IMR-90 (cell line): ENCODE measurements around the gene NIPAL3. TPM values are rescaled to one million over a fixed set of nuclear protein-coding genes. Genes with fewer than 3 reads are reported as not detected.

Experiments used
- ATAC-seq: fragments of 200-7000 bp; cut with Tn5 transposase; 2 replicates; pipeline ENCODE4 v1.9.1; 2020; ENCODE audit warnings: low read depth, mild to moderate bottlenecking, moderate library complexity
- BruUV-seq: library from RNA; stranded (reverse); fragments of 400-500 nt; replicated peaks from 2 replicates; lab custom pipeline; 2021; lab: Mats Ljungman, UMichigan
- CTCF ChIA-PET: fragments of 300-600 bp; formaldehyde crosslinking; extraction: SDS; loops from one replicate; lab custom pipeline; 2021; ENCODE audit warnings: antibody characterized with exemption; lab: Yijun Ruan, JAX
- POLR2A ChIA-PET: fragments of 300-600 bp; sonication (Branson Sonifier 250); formaldehyde crosslinking; loops from one replicate; lab custom pipeline; 2022; ENCODE audit warnings: antibody characterized with exemption; ENCODE audit not compliant: unreplicated experiment; lab: Charles Lee
- DNase-seq: peaks from one replicate; pipeline ENCODE4 v3.0.0; 2013
- H2AFZ ChIP-seq: replicated peaks from 2 replicates; pipeline ENCODE3; 2013; ENCODE audit warnings: low read length, mild to moderate bottlenecking; ENCODE audit not compliant: poor library complexity
- H2AK5ac ChIP-seq: 2 replicates; pipeline ENCODE4 v1.6.1; 2013; ENCODE audit warnings: low read depth, low read length, inconsistent platforms
- H2AK9ac ChIP-seq: replicated peaks from 2 replicates; pipeline ENCODE3; 2013; ENCODE audit warnings: mild to moderate bottlenecking, low read depth, low read length, moderate library complexity; ENCODE audit not compliant: poor library complexity
- H2BK120ac ChIP-seq: 2 replicates; pipeline ENCODE4 v1.6.1; 2013; ENCODE audit warnings: low read depth, low read length, inconsistent platforms
- H2BK15ac ChIP-seq: 3 replicates; pipeline ENCODE4 v1.6.1; 2013; ENCODE audit warnings: low read depth, low read length, inconsistent platforms
- H2BK20ac ChIP-seq: 2 replicates; pipeline ENCODE4 v1.6.1; 2013; ENCODE audit warnings: low read depth, mild to moderate bottlenecking, inconsistent platforms, low read length, moderate library complexity
- H2BK5ac ChIP-seq: 2 replicates; pipeline ENCODE4 v1.6.1; 2013; ENCODE audit warnings: mild to moderate bottlenecking, low read depth, low read length, inconsistent platforms; ENCODE audit not compliant: poor library complexity, severe bottlenecking
- H3K14ac ChIP-seq: replicated peaks from 2 replicates; pipeline ENCODE4 v1.6.1; 2013; ENCODE audit warnings: low read depth, low read length, inconsistent platforms
- H3K18ac ChIP-seq: 2 replicates; pipeline ENCODE4 v1.6.1; 2013; ENCODE audit warnings: low read depth, low read length, control low read depth
- H3K23ac ChIP-seq: 2 replicates; pipeline ENCODE4 v1.6.1; 2013; ENCODE audit warnings: low read depth, low read length, inconsistent platforms
- H3K27ac ChIP-seq: 2 replicates; pipeline ENCODE4 v1.5.1; 2013; ENCODE audit warnings: mild to moderate bottlenecking, control low read depth, low read length; ENCODE audit not compliant: insufficient read depth
- H3K27me3 ChIP-seq: 2 replicates; pipeline ENCODE4 v1.6.1; 2013; ENCODE audit warnings: low read length; ENCODE audit not compliant: control insufficient read depth, insufficient read depth
- H3K36me3 ChIP-seq: 2 replicates; pipeline ENCODE4 v1.6.1; 2013; ENCODE audit warnings: low read length, mixed read lengths; ENCODE audit not compliant: control insufficient read depth, insufficient read depth
- H3K4ac ChIP-seq: 2 replicates; pipeline ENCODE4 v1.6.1; 2013; ENCODE audit warnings: low read depth, low read length, inconsistent platforms
- H3K4me1 ChIP-seq: 2 replicates; pipeline ENCODE4 v1.6.1; 2013; ENCODE audit warnings: low read length, mixed read lengths; ENCODE audit not compliant: control insufficient read depth, insufficient read depth
- H3K4me2 ChIP-seq: 2 replicates; pipeline ENCODE4 v1.6.1; 2013; ENCODE audit warnings: low read depth, mild to moderate bottlenecking, control low read depth, low read length, moderate library complexity
- H3K4me3 ChIP-seq: 2 replicates; pipeline ENCODE4 v1.5.1; 2013; ENCODE audit warnings: low read depth, mild to moderate bottlenecking, control low read depth, low read length, moderate library complexity; ENCODE audit not compliant: insufficient read depth
- H3K56ac ChIP-seq: 2 replicates; pipeline ENCODE4 v1.6.1; 2013; ENCODE audit warnings: low read length, inconsistent platforms; ENCODE audit not compliant: insufficient read depth; ENCODE audit errors: extremely low read depth
- H3K79me1 ChIP-seq, 2 experiments: 2 replicates each; pipeline ENCODE4 v1.6.1; 2013; ENCODE audit warnings: low read length in 2 of 2, inconsistent platforms in 1 of 2, low read depth in 1 of 2
- H3K9ac ChIP-seq: 2 replicates; pipeline ENCODE4 v1.6.1; 2013; ENCODE audit warnings: low read depth, low read length, control low read depth
- H3K9me1 ChIP-seq: 2 replicates; pipeline ENCODE4 v1.6.1; 2013; ENCODE audit warnings: low read length, inconsistent platforms; ENCODE audit not compliant: insufficient read depth
- H3K9me3 ChIP-seq: 2 replicates; pipeline ENCODE4 v1.6.1; 2013; ENCODE audit warnings: low read length; ENCODE audit not compliant: control insufficient read depth, insufficient read depth
- H4K20me1 ChIP-seq: 2 replicates; pipeline ENCODE4 v1.6.1; 2013; ENCODE audit warnings: low read length, inconsistent platforms; ENCODE audit not compliant: insufficient read depth
- H4K5ac ChIP-seq: 2 replicates; pipeline ENCODE4 v1.6.1; 2013; ENCODE audit warnings: mild to moderate bottlenecking, low read depth, low read length, control low read depth
- H4K8ac ChIP-seq, 2 experiments: 2 replicates each; pipeline ENCODE4 v1.6.1; 2013; ENCODE audit warnings: low read depth in 2 of 2, low read length in 2 of 2, control low read depth in 1 of 2, inconsistent platforms in 1 of 2
- H4K91ac ChIP-seq: 2 replicates; pipeline ENCODE4 v1.6.1; 2013; ENCODE audit warnings: low read depth, low read length, inconsistent platforms; ENCODE audit not compliant: insufficient read depth
- BHLHE40 ChIP-seq: fragments of 150-350 bp; IDR thresholded peaks from 2 replicates; pipeline ENCODE4 v1.6.1; 2016; ENCODE audit warnings: mild to moderate bottlenecking, low read depth, low read length
- CEBPB ChIP-seq: IDR thresholded peaks from 2 replicates; pipeline ENCODE4 v1.6.1; 2012; ENCODE audit warnings: low read depth, low read length, improper control_type of control experiment
- CHD1 ChIP-seq: IDR thresholded peaks from 2 replicates; pipeline ENCODE4 v1.6.1; 2012; ENCODE audit warnings: low read depth, low read length, improper control_type of control experiment
- CTCF ChIP-seq: conservative IDR thresholded peaks from 2 replicates; pipeline ENCODE4 v1.5.1; 2012; ENCODE audit warnings: mild to moderate bottlenecking, low read depth, low read length, improper control_type of control experiment
- ELK1 ChIP-seq: fragments of 150-350 bp; IDR thresholded peaks from 2 replicates; pipeline ENCODE4 v1.6.1; 2016; ENCODE audit warnings: low read depth, mild to moderate bottlenecking, low read length, moderate library complexity, borderline replicate concordance
- FOS ChIP-seq: fragments of 150-350 bp; IDR thresholded peaks from 2 replicates; pipeline ENCODE4 v1.6.1; 2016; ENCODE audit warnings: low read depth, low read length
- MAFK ChIP-seq: IDR thresholded peaks from 2 replicates; pipeline ENCODE4 v1.6.1; 2012; ENCODE audit warnings: low read depth, low read length, improper control_type of control experiment
- MAZ ChIP-seq: IDR thresholded peaks from 2 replicates; pipeline ENCODE4 v1.6.1; 2012; ENCODE audit warnings: low read depth, mild to moderate bottlenecking, low read length, improper control_type of control experiment, moderate library complexity, borderline replicate concordance
- MXI1 ChIP-seq: IDR thresholded peaks from 2 replicates; pipeline ENCODE4 v1.6.1; 2012; ENCODE audit warnings: low read depth, mild to moderate bottlenecking, low read length, moderate library complexity, borderline replicate concordance
- NFE2L2 ChIP-seq: fragments of 150-350 bp; IDR thresholded peaks from 2 replicates; pipeline ENCODE4 v1.6.1; 2016; ENCODE audit warnings: low read depth, mild to moderate bottlenecking, low read length
- POLR2A ChIP-seq: IDR thresholded peaks from 2 replicates; pipeline ENCODE4 v1.6.1; 2012; ENCODE audit warnings: mild to moderate bottlenecking, low read depth, low read length
- RAD21 ChIP-seq: IDR thresholded peaks from 2 replicates; pipeline ENCODE4 v1.6.1; 2012; ENCODE audit warnings: low read length, improper control_type of control experiment
- RCOR1 ChIP-seq: IDR thresholded peaks from 2 replicates; pipeline ENCODE4 v1.6.1; 2012; ENCODE audit warnings: mild to moderate bottlenecking, low read length, improper control_type of control experiment; ENCODE audit not compliant: insufficient replicate concordance
- RFX5 ChIP-seq: IDR thresholded peaks from 2 replicates; pipeline ENCODE4 v1.8.0; 2012; ENCODE audit warnings: low read depth, mild to moderate bottlenecking, low read length, moderate library complexity
- SMC3 ChIP-seq: fragments of 150-350 bp; IDR thresholded peaks from 2 replicates; pipeline ENCODE4 v1.6.1; 2016; ENCODE audit warnings: low read depth, mild to moderate bottlenecking, antibody characterized with exemption, low read length, moderate library complexity
- WGBS, 2 experiments: methylation state at CpG; one replicate each; pipeline versions ENCODE4 v1.1.5 to v1.1.7; 2013; ENCODE audit warnings: missing lambda C conversion rate in 2 of 2; ENCODE audit not compliant: insufficient read length in 1 of 2; ENCODE audit errors: extremely low coverage in 2 of 2; 5-methylcytosine and 5-hydroxymethylcytosine counted together
- dilution Hi-C: fragments of 300-500 bp; cut with HindIII; formaldehyde crosslinking; loops from one replicate; pipeline ENCODE4 v1.14.3; 2018; ENCODE audit warnings: low sequenced_read_pairs; ENCODE audit not compliant: unreplicated experiment
- in situ Hi-C: fragments of 300-500 bp; cut with MboI; formaldehyde crosslinking; loops from 3 replicates; pipeline ENCODE4 v1.14.3; 2019; ENCODE audit warnings: low sequenced_read_pairs, inconsistent platforms, mixed read lengths
- intact Hi-C: fragments of 100-400 bp; cut with micrococcal nuclease; formaldehyde crosslinking; loops from 2 replicates; pipeline ENCODE4 v1.10.0; 2022
- polyA plus RNA-seq, 3 experiments: library from polyadenylated mRNA; depleted of rRNA; stranded (reverse); fragments of >200 nt; gene quantifications; 2 replicates each; pipeline ENCODE4 v1.2.3, GENCODE V29; 2012; ENCODE audit warnings: low replicate concordance in 1 of 3
- total RNA-seq: library from RNA; depleted of rRNA; stranded (reverse); fragments of >200 nt; gene quantifications from 2 replicates; pipeline ENCODE4 v1.2.3, GENCODE V29; 2012
- TF ChIP-seq, protein P1 (sequence below): fragments of 150-350 bp; IDR thresholded peaks from 2 replicates; pipeline ENCODE4 v1.6.1; 2017; ENCODE audit warnings: mild to moderate bottlenecking, antibody characterized with exemption, low read length, low read depth

NIPAL3 gene
- total and polyA plus RNA-seq, 2 of the 4 experiments (the other 2 are of a cell fraction) = 55.0 to 123 TPM

DNA sequence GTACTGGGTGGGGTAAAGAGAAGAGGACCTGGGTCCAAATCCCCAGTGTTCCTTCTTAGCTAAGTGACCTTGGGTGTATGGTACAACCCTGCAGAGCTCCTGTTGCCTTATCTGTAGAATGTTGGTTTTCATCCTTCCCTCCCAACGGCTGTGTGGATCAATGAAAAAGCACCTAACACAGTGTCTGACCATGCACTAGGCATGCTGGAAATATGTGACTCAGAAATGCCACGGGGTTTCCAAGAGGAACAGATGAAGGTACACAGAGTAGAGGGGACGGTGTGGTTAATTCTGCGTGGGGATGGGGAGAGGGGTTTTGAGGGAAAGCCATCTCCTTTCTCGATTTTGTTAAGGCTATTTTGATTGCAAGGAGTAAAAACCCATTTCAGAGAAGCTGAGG lies 8.6 kb downstream of the NIPAL3 start:
- dilution Hi-C loops = no loop called here
- TF ChIP-seq MAFK (no peak), CEBPB (no peak), SMC3 (no peak), FOS (no peak), RCOR1 (no peak), NFE2L2 (no peak), RAD21 (no peak), CHD1 (no peak), POLR2A (no peak), MAZ (no peak), CTCF (no peak), RFX5 (no peak), MXI1 (no peak), ELK1 (no peak), BHLHE40 (no peak)
- TF ChIP-seq, protein P1, sequence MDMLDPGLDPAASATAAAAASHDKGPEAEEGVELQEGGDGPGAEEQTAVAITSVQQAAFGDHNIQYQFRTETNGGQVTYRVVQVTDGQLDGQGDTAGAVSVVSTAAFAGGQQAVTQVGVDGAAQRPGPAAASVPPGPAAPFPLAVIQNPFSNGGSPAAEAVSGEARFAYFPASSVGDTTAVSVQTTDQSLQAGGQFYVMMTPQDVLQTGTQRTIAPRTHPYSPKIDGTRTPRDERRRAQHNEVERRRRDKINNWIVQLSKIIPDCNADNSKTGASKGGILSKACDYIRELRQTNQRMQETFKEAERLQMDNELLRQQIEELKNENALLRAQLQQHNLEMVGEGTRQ = no peak
- intact Hi-C loops = no loop called here
- no peaks in the 10 kb centered on the region for H3K9me3 ChIP-seq
- WGBS, 2 experiments = 100% methylated on average over 1 of the region's 5 CpGs; no CpG with 5 or more reads in 1 of the 2 experiments
- no peak overlapping the region for H2AFZ ChIP-seq
- no peak overlapping the region for H3K4me2 ChIP-seq
- no peak overlapping the region for H4K8ac ChIP-seq
- H3K36me3 ChIP-seq = peaks cover 18% of the 10 kb centered on the region; the same call in 1 of the 2 replicates
- no peak overlapping the region for H3K4me3 ChIP-seq
- peaks cover 3% of the 10 kb centered on the region for H3K4me1 ChIP-seq
- no peak overlapping the region for H3K56ac ChIP-seq
- no peak overlapping the region for H4K91ac ChIP-seq
- no peak overlapping the region for H3K4ac ChIP-seq
- H2AK5ac ChIP-seq = no peak overlapping the region
- H3K9me1 ChIP-seq = peaks cover 16% of the 10 kb centered on the region
- peaks cover 45 to 60% of the 10 kb centered on the region in 2 experiments; a peak in 3 of 4 replicates for H3K79me1 ChIP-seq
- no peak overlapping the region for H2BK5ac ChIP-seq
- DNase-seq = no peak
- H3K9ac ChIP-seq = no peak overlapping the region
- H4K20me1 ChIP-seq = 0 out of 2 replicates have a peak, but pooled peaks cover 2% of the 10 kb centered on the region
- no peak overlapping the region for H2BK15ac ChIP-seq
- H3K18ac ChIP-seq = no peak overlapping the region
- no peak overlapping the region for H4K5ac ChIP-seq
- no peak overlapping the region for H2AK9ac ChIP-seq
- no peak overlapping the region for H2BK120ac ChIP-seq
- H3K27ac ChIP-seq = no peak overlapping the region
- H3K14ac ChIP-seq = no peak overlapping the region
- no peak overlapping the region for H2BK20ac ChIP-seq
- no peaks in the 10 kb centered on the region for H3K27me3 ChIP-seq
- no peak overlapping the region for H3K23ac ChIP-seq
- ChIA-PET POLR2A (no interaction called here), CTCF (no interaction called here)
- in situ Hi-C loops = no loop called here
- BruUV-seq = no TSS peak
- no peak for ATAC-seq
